Esophagus muscularis mucosa (tissue), 4 donors: Measurements from ENCODE around the gene ADAM30.

Experiments used
- EP300 ChIP-seq: sonication (generic); formaldehyde crosslinking; IDR thresholded peaks from one replicate; pipeline ENCODE4 v1.6.1; 2017; ENCODE audit warnings: antibody characterized with exemption
- POLR2A ChIP-seq: fragments of 450-650 bp; IDR thresholded peaks from one replicate; pipeline ENCODE4 v1.6.1; 2017; ENCODE audit warnings: antibody characterized with exemption, moderate library complexity, mild to moderate bottlenecking, low read depth
- POLR2AphosphoS5 ChIP-seq, 2 donors: sonication (generic); formaldehyde crosslinking; IDR thresholded peaks; one replicate each; pipeline ENCODE4 v1.6.1; 2017; ENCODE audit warnings: antibody characterized with exemption in 2 of 2
- TF ChIP-seq, protein P1 (sequence below), 3 experiments: fragments of 200-600 bp in 2 of 3; fragments of 450-650 bp in 1 of 3; sonication (generic) in 2 of 3; IDR thresholded peaks; one replicate each; pipeline ENCODE4 v1.5.1; 2017 to 2019; ENCODE audit warnings: antibody characterized with exemption in 3 of 3, mild to moderate bottlenecking in 2 of 3, moderate library complexity in 1 of 3

DNA sequence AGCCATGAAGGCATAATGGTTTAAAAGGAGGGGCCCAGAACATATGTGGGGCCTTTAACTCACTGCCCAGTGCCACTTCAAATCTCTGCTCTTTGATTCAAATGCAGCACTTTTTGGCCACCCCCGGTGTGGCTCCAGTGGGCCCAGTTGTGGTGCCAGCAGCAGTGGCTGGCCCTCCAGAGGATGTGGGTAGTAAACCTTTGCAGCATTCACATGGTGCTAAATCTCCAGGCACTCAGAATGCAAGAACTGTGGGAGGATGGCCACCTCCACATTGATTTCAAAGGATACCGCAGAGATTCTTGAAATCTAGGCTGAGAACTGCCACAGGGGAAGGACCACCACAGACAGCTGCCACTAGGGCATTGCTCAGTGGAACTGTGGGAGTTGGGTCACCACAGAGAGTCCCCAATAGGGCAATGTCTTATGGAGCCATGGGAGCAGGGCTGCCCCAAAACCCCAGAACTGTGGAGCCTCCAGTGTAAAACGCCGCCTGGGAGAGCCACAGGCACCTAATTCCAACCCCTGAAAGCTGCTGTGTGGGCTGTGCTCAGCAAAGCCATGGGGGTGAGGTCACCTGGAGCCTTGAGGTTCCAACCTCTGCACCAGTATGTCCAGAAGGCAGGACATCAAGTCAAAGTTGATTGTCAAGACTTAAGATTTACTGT, 6.6 kb upstream of the ADAM30 start:
- TF ChIP-seq POLR2A (no peak), POLR2AphosphoS5 (IDR thresholded peaks at IDR 0.05) (no peak), EP300 (no peak)
- TF ChIP-seq, protein P1, sequence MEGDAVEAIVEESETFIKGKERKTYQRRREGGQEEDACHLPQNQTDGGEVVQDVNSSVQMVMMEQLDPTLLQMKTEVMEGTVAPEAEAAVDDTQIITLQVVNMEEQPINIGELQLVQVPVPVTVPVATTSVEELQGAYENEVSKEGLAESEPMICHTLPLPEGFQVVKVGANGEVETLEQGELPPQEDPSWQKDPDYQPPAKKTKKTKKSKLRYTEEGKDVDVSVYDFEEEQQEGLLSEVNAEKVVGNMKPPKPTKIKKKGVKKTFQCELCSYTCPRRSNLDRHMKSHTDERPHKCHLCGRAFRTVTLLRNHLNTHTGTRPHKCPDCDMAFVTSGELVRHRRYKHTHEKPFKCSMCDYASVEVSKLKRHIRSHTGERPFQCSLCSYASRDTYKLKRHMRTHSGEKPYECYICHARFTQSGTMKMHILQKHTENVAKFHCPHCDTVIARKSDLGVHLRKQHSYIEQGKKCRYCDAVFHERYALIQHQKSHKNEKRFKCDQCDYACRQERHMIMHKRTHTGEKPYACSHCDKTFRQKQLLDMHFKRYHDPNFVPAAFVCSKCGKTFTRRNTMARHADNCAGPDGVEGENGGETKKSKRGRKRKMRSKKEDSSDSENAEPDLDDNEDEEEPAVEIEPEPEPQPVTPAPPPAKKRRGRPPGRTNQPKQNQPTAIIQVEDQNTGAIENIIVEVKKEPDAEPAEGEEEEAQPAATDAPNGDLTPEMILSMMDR (IDR thresholded peaks at IDR 0.05), result no peak
